GM10847 (cell line): ENCODE data around the gene TNIK.

ENCODE experiments used
- POLR2A ChIP-seq: IDR thresholded peaks from 2 replicates; pipeline ENCODE4 v1.6.1; 2011; ENCODE audit not compliant: insufficient read length; ENCODE audit errors: extremely low read depth

The TNIK gene

GRCh38 chr3:171177553-171177952 lies 282.7 kb downstream of the TNIK start:
- no peak for TF ChIP-seq POLR2A

GRCh38 chr3:171177056-171177455 lies 283.1 kb downstream of the TNIK start:
- no peak for TF ChIP-seq POLR2A

GRCh38 chr3:171176244-171176933 lies 283.8 kb downstream of the TNIK start:
- TF ChIP-seq POLR2A: no peak

- no peak for TF ChIP-seq POLR2A
Observed at GRCh38 chr3:171175741-171176234, 284.4 kb downstream of the TNIK start.

- TF ChIP-seq POLR2A: no peak
Observed at GRCh38 chr3:171173736-171174135, 286.5 kb downstream of the TNIK start.

- no peak for TF ChIP-seq POLR2A
Observed at GRCh38 chr3:171172070-171172469, 288.1 kb downstream of the TNIK start.

GRCh38 chr3:171169866-171170265 lies 290.3 kb downstream of the TNIK start:
- no peak for TF ChIP-seq POLR2A

GRCh38 chr3:171169443-171169842 lies 290.8 kb downstream of the TNIK start:
- TF ChIP-seq POLR2A: no peak

GRCh38 chr3:171168551-171168950 lies 291.7 kb downstream of the TNIK start:
- TF ChIP-seq POLR2A: no peak

- no peak for TF ChIP-seq POLR2A
Observed at GRCh38 chr3:171168086-171168485, 292.1 kb downstream of the TNIK start.

GRCh38 chr3:171165983-171166382 lies 294.2 kb downstream of the TNIK start:
- no peak for TF ChIP-seq POLR2A

- TF ChIP-seq POLR2A: no peak
Observed at GRCh38 chr3:171165499-171165921, 294.7 kb downstream of the TNIK start.

GRCh38 chr3:171164067-171164465 lies 296.1 kb downstream of the TNIK start:
- no peak for TF ChIP-seq POLR2A

GRCh38 chr3:171163101-171164066 lies 296.8 kb downstream of the TNIK start:
- TF ChIP-seq POLR2A: no peak

- no peak for TF ChIP-seq POLR2A
Observed at GRCh38 chr3:171160325-171160724, 299.9 kb downstream of the TNIK start.

GRCh38 chr3:171159822-171160157 lies 300.4 kb downstream of the TNIK start:
- TF ChIP-seq POLR2A: no peak
